Activated CD4-positive, alpha-beta T cell treated with anti-CD3 and anti-CD28 coated beads for 36 hours (primary cell): ENCODE measurements around the gene TSPAN12. TPM values are rescaled to one million over a fixed set of nuclear protein-coding genes. Genes with fewer than 3 reads are reported as not detected.

Source experiments
- ATAC-seq: fragments of 200-7000 bp; cut with Tn5 transposase; one replicate; pipeline ENCODE4 v1.10.0; 2021; ENCODE audit warnings: mild to moderate bottlenecking, moderate library complexity
- CTCF ChIA-PET: fragments of 350-600 bp; sonication (Branson Sonifier 250); formaldehyde crosslinking; loops from one replicate; lab custom pipeline; 2021; ENCODE audit warnings: antibody characterized with exemption; lab: Charles Lee
- POLR2A ChIA-PET: fragments of 350-600 bp; sonication (Branson Sonifier 250); formaldehyde crosslinking; loops from one replicate; lab custom pipeline; 2021; ENCODE audit warnings: antibody characterized with exemption, inconsistent platforms; lab: Charles Lee
- DNase-seq: peaks from one replicate; pipeline ENCODE4 v3.0.0-alpha.2; 2020
- H3K27ac Mint-ChIP-seq: one replicate; pipeline ENCODE4 v1.8.0; 2021; ENCODE audit warnings: mixed read lengths
- H3K27me3 Mint-ChIP-seq: one replicate; pipeline ENCODE4 v1.8.0; 2021; ENCODE audit warnings: mixed read lengths
- H3K36me3 Mint-ChIP-seq: one replicate; pipeline ENCODE4 v1.8.0; 2021; ENCODE audit warnings: low read depth, mixed read lengths
- H3K4me1 Mint-ChIP-seq: one replicate; pipeline ENCODE4 v1.8.0; 2021; ENCODE audit warnings: mixed read lengths
- H3K4me3 Mint-ChIP-seq: one replicate; pipeline ENCODE4 v1.8.0; 2021; ENCODE audit warnings: mild to moderate bottlenecking, moderate library complexity, mixed read lengths
- H3K9me3 Mint-ChIP-seq: one replicate; pipeline ENCODE4 v1.8.0; 2021; ENCODE audit warnings: low read depth, mixed read lengths
- intact Hi-C, 2 experiments: fragments of 100-400 bp; cut with DNase I in 1 of 2; cut with micrococcal nuclease in 1 of 2; formaldehyde crosslinking; loops; one replicate each; pipeline versions ENCODE4 v1.14.2 to v1.15.1; 2022 to 2024; cut with DNase I, micrococcal nuclease
- total RNA-seq, 2 experiments: library from RNA; stranded (reverse); gene quantifications; one replicate each; pipeline ENCODE4 v1.2.3, GENCODE V29; 2021

The TSPAN12 gene
- total RNA-seq, 2 experiments from 2014 or later = not detected

DNA sequence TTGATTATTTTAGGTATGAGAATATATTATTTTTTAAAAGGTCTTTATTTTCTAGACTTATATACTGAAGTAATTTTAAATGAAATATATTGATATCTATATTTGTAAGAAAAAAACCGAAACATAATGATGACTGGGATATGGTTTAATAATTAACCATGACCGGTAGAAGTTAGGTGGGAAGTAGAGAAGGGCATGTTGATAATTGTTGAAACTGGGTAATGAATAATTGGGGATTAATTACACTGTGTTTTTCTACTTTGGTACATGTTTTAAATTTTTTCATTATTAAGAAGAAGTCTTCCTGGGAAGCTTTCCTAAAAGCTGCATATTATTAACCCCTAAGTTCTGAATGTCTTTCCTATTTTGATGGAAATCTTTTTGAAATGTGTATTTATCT lies 16.3 kb downstream of the TSPAN12 start:
- intact Hi-C loops = no loop called here
- Mint-ChIP-seq H3K4me3 (no peak overlapping the region), H3K4me1 (no peaks in the 10 kb centered on the region), H3K9me3 (no peaks in the 10 kb centered on the region), H3K27me3 (peaks cover 2% of the 10 kb centered on the region), H3K36me3 (no peaks in the 10 kb centered on the region), H3K27ac (no peak overlapping the region)
- no peak for DNase-seq
- ChIA-PET POLR2A (no interaction called here), CTCF (interaction anchor here (1.6 kb wide), 1 partner anchor 9 kb away, joined by 3 read pairs; no protein-coding TSS in a partner anchor)
- ATAC-seq = no peak

GRCh38 chr7:120838281-120838682 lies 19.7 kb downstream of the TSPAN12 start:
- POLR2A ChIA-PET = no interaction called here
- intact Hi-C loops = no loop called here
- DNase-seq = no peak
- Mint-ChIP-seq H3K27me3 (peaks cover 7% of the 10 kb centered on the region), H3K9me3 (no peaks in the 10 kb centered on the region), H3K4me1 (no peaks in the 10 kb centered on the region), H3K27ac (no peak overlapping the region), H3K4me3 (no peak overlapping the region), H3K36me3 (no peaks in the 10 kb centered on the region)
- ATAC-seq = no peak
- CTCF ChIA-PET = no interaction called here

GRCh38 chr7:120837599-120837998 lies 20.3 kb downstream of the TSPAN12 start:
- intact Hi-C loops = no loop called here
- H3K36me3 Mint-ChIP-seq = no peaks in the 10 kb centered on the region
- ChIA-PET POLR2A (no interaction called here), CTCF (no interaction called here)
- peaks cover 7% of the 10 kb centered on the region for H3K27me3 Mint-ChIP-seq
- no peaks in the 10 kb centered on the region for H3K4me1 Mint-ChIP-seq
- H3K27ac Mint-ChIP-seq = no peak overlapping the region
- ATAC-seq = no peak
- H3K4me3 Mint-ChIP-seq = no peak overlapping the region
- H3K9me3 Mint-ChIP-seq = no peaks in the 10 kb centered on the region
- DNase-seq = no peak

DNA sequence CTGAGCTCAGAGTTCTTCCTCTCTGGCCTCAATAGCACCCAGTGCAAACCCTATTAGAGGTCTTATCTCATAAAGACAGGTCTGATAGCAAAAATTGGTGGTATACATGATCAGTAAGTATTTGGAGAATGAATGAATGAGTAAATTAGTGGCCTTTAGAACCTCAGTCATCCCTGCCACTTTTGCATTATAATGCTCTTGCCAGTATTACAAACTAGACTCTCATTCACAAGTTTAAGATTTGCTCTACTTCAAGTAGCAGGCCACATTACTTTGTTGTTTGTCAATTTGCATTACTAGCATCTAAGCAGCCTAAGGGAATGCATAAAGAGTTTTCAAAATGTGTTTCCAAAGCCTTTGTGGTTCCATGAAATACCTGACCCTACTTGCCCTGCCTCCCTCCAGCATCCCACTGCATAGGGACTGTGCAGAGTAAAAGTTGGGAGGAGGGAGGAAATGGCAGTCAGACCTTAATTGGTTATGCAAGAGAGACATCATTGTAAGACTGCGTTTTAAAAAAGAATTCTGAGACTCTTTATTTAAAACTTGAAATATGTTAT lies 21.3 kb downstream of the TSPAN12 start:
- ChIA-PET POLR2A (no interaction called here), CTCF (no interaction called here)
- H3K4me3 Mint-ChIP-seq = no peak overlapping the region
- H3K36me3 Mint-ChIP-seq = no peaks in the 10 kb centered on the region
- no peak for DNase-seq
- peaks cover 7% of the 10 kb centered on the region for H3K27me3 Mint-ChIP-seq
- ATAC-seq = no peak
- H3K9me3 Mint-ChIP-seq = no peaks in the 10 kb centered on the region
- H3K27ac Mint-ChIP-seq = no peak overlapping the region
- H3K4me1 Mint-ChIP-seq = no peaks in the 10 kb centered on the region
- intact Hi-C loops = no loop called here

- ChIA-PET POLR2A (no interaction called here), CTCF (interaction anchor here (0.5 to 1.3 kb wide), 2 partner anchors 23 to 28 kb away, joined by 3 to 4 read pairs; partner anchors contain the start of gene TSPAN12)
- DNase-seq (no peak), ATAC-seq (no peak)
- Mint-ChIP-seq H3K4me1 (no peaks in the 10 kb centered on the region), H3K9me3 (peaks cover 3% of the 10 kb centered on the region), H3K36me3 (no peaks in the 10 kb centered on the region), H3K27me3 (peaks cover 18% of the 10 kb centered on the region), H3K27ac (no peak overlapping the region), H3K4me3 (no peak overlapping the region)
- intact Hi-C loops = no loop called here
Observed at GRCh38 chr7:120834726-120835125, 23.2 kb downstream of the TSPAN12 start.

DNA sequence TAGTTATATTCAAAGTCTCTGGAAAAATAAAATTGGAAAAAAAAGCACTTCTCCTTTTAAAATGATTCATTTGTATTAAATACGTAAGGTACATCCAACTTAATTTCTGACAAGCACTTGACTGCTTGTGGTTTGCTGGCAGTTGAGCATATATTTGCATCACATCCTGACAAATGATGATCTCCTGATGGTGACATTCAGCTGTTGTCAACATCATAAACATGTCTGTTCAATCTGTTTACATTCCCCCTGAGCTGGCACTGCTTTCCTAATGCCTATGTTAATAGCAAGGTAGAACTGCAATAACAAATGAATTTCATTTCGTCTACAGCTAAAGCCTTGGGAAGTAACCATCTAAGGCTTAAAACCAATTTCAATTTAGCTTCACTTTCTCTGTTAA lies 24.4 kb downstream of the TSPAN12 start:
- Mint-ChIP-seq H3K4me3 (no peak overlapping the region), H3K27ac (no peak overlapping the region), H3K4me1 (no peaks in the 10 kb centered on the region), H3K9me3 (peaks cover 3% of the 10 kb centered on the region), H3K27me3 (peaks cover 20% of the 10 kb centered on the region), H3K36me3 (no peaks in the 10 kb centered on the region)
- intact Hi-C loops = no loop called here
- POLR2A ChIA-PET = no interaction called here
- no peak for DNase-seq
- no peak for ATAC-seq
- CTCF ChIA-PET = interaction anchor here (1.3 kb wide), 1 partner anchor 27 kb away, joined by 4 read pairs; no protein-coding TSS in a partner anchor

DNA sequence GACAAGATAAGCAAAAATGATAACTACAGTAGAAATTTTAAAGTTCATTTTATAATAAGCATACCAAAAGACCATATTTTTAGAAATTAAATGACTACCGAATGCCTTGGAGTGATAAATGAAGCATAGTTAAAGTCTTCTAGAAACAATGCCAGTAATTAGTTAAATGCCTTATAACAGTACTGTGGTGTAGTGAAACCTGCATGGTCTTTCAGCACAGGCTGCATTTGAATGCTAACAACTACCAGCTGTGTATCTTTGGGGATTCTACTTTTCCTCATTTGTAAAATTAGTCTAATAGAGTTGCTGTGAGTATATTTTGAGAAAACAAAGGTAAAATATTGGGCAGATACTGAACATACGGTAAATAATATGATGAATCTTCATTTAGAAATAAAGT lies 25.1 kb downstream of the TSPAN12 start:
- Mint-ChIP-seq H3K36me3 (no peaks in the 10 kb centered on the region), H3K27ac (no peak overlapping the region), H3K4me3 (no peak overlapping the region), H3K9me3 (peaks cover 3% of the 10 kb centered on the region), H3K4me1 (no peaks in the 10 kb centered on the region), H3K27me3 (peaks cover 26% of the 10 kb centered on the region)
- ChIA-PET CTCF (interaction anchor here (0.6 to 0.7 kb wide), 2 partner anchors 10 to 40 kb away, joined by 3 read pairs; no protein-coding TSS in a partner anchor), POLR2A (no interaction called here)
- ATAC-seq (no peak), DNase-seq (no peak)
- intact Hi-C loops = no loop called here

GRCh38 chr7:120831260-120831659 lies 26.7 kb downstream of the TSPAN12 start:
- ATAC-seq = no peak
- Mint-ChIP-seq H3K4me3 (no peak overlapping the region), H3K9me3 (peaks cover 3% of the 10 kb centered on the region), H3K4me1 (no peaks in the 10 kb centered on the region), H3K27me3 (peaks cover 26% of the 10 kb centered on the region), H3K36me3 (no peaks in the 10 kb centered on the region), H3K27ac (no peak overlapping the region)
- intact Hi-C loops = no loop called here
- no peak for DNase-seq
- POLR2A ChIA-PET = no interaction called here
- CTCF ChIA-PET = no interaction called here

DNA sequence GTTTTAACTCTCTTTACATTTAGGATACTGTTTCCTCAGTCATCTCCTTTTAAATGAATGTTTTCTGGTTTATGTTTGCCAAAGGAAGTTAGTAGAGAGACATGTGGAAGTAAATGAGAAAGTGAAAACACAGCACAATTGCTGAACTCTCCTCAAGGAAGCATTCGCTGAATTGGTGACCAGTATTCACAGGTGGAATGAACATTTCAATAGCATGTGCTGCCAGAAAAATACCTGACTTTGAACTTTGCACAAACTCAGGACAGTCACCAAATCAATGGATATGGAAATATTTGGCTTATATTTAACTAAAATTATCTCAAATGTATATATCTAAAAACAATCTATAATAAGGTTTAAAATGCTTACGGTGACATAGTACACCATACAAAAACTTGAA lies 28.5 kb downstream of the TSPAN12 start:
- H3K4me1 Mint-ChIP-seq = no peaks in the 10 kb centered on the region
- DNase-seq (no peak), ATAC-seq (no peak)
- no peak overlapping the region for H3K4me3 Mint-ChIP-seq
- H3K27me3 Mint-ChIP-seq = peaks cover 21% of the 10 kb centered on the region
- H3K9me3 Mint-ChIP-seq = peaks cover 3% of the 10 kb centered on the region
- H3K36me3 Mint-ChIP-seq = no peaks in the 10 kb centered on the region
- POLR2A ChIA-PET = no interaction called here
- CTCF ChIA-PET = interaction anchor here (1.1 kb wide), 1 partner anchor 24 kb away, joined by 4 read pairs; no protein-coding TSS in a partner anchor
- intact Hi-C loops = no loop called here
- no peak overlapping the region for H3K27ac Mint-ChIP-seq

GRCh38 chr7:120828528-120828927 lies 29.4 kb downstream of the TSPAN12 start:
- ATAC-seq (no peak), DNase-seq (no peak)
- CTCF ChIA-PET = interaction anchor here (1.1 kb wide), 1 partner anchor 25 kb away, joined by 4 read pairs; no protein-coding TSS in a partner anchor
- H3K27me3 Mint-ChIP-seq = peaks cover 21% of the 10 kb centered on the region
- POLR2A ChIA-PET = no interaction called here
- H3K4me1 Mint-ChIP-seq = no peaks in the 10 kb centered on the region
- intact Hi-C loops = no loop called here
- H3K36me3 Mint-ChIP-seq = no peaks in the 10 kb centered on the region
- H3K27ac Mint-ChIP-seq = no peak overlapping the region
- H3K9me3 Mint-ChIP-seq = peaks cover 3% of the 10 kb centered on the region
- H3K4me3 Mint-ChIP-seq = no peak overlapping the region

DNA sequence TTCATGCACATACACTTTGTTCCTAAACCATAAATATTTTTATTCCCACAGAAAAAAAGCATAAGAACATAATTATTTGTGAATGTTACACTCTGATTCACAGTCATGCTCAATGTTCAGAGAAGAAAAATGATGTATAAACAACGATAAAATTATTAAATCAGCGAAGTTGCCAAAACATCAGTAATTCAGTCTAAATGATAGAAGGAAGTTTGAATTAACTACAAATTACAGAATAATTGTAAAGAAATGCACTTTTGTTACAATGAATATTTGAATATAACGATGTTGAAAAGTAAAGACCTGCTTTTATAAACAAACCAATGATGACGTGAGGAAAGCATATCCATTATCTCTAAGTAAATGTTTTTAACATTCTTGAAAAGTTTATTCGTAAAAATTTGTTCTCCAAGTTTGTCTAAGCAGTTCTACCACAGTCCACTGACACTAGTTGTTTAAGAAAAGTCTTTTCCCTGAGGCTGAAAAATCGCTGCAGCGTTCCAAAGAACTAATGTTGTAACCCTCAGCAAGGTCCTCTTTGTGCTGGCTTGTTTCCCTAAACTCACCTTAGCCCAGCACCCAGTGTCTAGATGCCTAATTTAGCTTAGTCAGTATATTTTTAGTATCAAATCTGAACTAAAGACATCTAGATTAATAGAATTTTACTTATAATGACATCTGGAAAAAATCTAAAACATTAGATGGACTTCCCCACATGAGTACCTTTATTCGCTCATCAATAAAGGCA lies 30.4 kb downstream of the TSPAN12 start:
- ChIA-PET POLR2A (no interaction called here), CTCF (interaction anchor here (0.6 kb wide), 1 partner anchor 19 kb away, joined by 3 read pairs; no protein-coding TSS in a partner anchor)
- DNase-seq = no peak
- Mint-ChIP-seq H3K4me3 (no peak overlapping the region), H3K27ac (no peak overlapping the region), H3K9me3 (peaks cover 3% of the 10 kb centered on the region), H3K36me3 (no peaks in the 10 kb centered on the region), H3K27me3 (peaks cover 24% of the 10 kb centered on the region), H3K4me1 (no peaks in the 10 kb centered on the region)
- intact Hi-C loops = no loop called here
- ATAC-seq = no peak

DNA sequence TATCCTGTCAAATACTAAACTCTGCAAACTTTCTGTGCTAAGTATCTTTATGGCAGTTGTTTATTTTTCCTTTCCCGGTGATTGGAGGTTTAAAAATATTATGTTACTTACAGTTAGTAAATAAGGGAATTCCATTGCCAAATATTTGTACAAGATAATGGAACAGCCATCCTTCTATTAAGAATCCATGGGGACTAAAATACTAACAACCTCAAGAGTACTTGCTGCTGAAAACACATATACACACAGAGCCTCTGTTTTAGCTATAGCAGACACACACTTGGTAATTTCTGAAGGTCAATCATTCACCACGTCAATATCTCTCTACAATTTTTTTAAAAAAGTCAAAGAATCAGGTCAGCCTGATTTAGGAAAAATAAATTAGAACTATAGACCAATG lies 32.4 kb downstream of the TSPAN12 start:
- H3K27ac Mint-ChIP-seq = no peak overlapping the region
- ChIA-PET POLR2A (no interaction called here), CTCF (interaction anchor here (1.1 kb wide), 1 partner anchor 18 kb away, joined by 3 read pairs; no protein-coding TSS in a partner anchor)
- H3K27me3 Mint-ChIP-seq = peaks cover 23% of the 10 kb centered on the region
- H3K4me1 Mint-ChIP-seq = no peaks in the 10 kb centered on the region
- no peak for DNase-seq
- no peak for ATAC-seq
- no peak overlapping the region for H3K4me3 Mint-ChIP-seq
- intact Hi-C loops = no loop called here
- no peaks in the 10 kb centered on the region for H3K36me3 Mint-ChIP-seq
- peaks cover under 1% of the 10 kb centered on the region for H3K9me3 Mint-ChIP-seq
